ENCODE data around the gene SNRNP70.

SNRNP70 gene

GRCh38 chr19:49085868-49086232 is 599 bp downstream of the SNRNP70 start:
- DNase-seq (ENCODE audit: extremely low read depth, low read depth), result no peak
- TF ChIP-seq CTCF (IDR thresholded peaks at IDR 0.05; ENCODE audit: low read depth, low read length, missing control alignments), result no peak
- H3K4me3 ChIP-seq (replicated peaks; ENCODE audit: low read depth, low read length), result peak overlapping the region; percentile 89

GRCh38 chr19:49086296-49086695 is 1.0 kb downstream of the SNRNP70 start:
- TF ChIP-seq CTCF (IDR thresholded peaks at IDR 0.05; ENCODE audit: low read depth, low read length, missing control alignments), result no peak
- no peak for DNase-seq (ENCODE audit: extremely low read depth, low read depth)
- peak overlapping the region; percentile 89 for H3K4me3 ChIP-seq (replicated peaks; ENCODE audit: low read depth, low read length)

- no peak for TF ChIP-seq CTCF (IDR thresholded peaks at IDR 0.05; ENCODE audit: low read depth, low read length, missing control alignments)
- no peak for DNase-seq (ENCODE audit: extremely low read depth, low read depth)
Observed at GRCh38 chr19:49091391-49092038, 6.3 kb downstream of the SNRNP70 start.

GRCh38 chr19:49092686-49093085 is 7.4 kb downstream of the SNRNP70 start:
- no peak for TF ChIP-seq CTCF (IDR thresholded peaks at IDR 0.05; ENCODE audit: low read depth, low read length, missing control alignments)
- DNase-seq (ENCODE audit: extremely low read depth, low read depth), result no peak
- no peak overlapping the region for H3K4me3 ChIP-seq (replicated peaks; ENCODE audit: low read depth, low read length)

More at GRCh38 chr19:49091391-49092038, 6.3 kb downstream of the SNRNP70 start:
- H3K4me3 ChIP-seq (replicated peaks; ENCODE audit: low read depth, low read length), result no peak overlapping the region

GRCh38 chr19:49094505-49095482 is 9.5 kb downstream of the SNRNP70 start:
- DNase-seq (ENCODE audit: extremely low read depth, low read depth), result no peak
- no peak overlapping the region for H3K4me3 ChIP-seq (replicated peaks; ENCODE audit: low read depth, low read length)
- no peak for TF ChIP-seq CTCF (IDR thresholded peaks at IDR 0.05; ENCODE audit: low read depth, low read length, missing control alignments)

GRCh38 chr19:49097453-49098288 is 12.4 kb downstream of the SNRNP70 start:
- TF ChIP-seq CTCF (IDR thresholded peaks at IDR 0.05; ENCODE audit: low read depth, low read length, missing control alignments), result peak; percentile 100
- peak; percentile 49 for DNase-seq (ENCODE audit: extremely low read depth, low read depth)

More at GRCh38 chr19:49097453-49098288, 12.4 kb downstream of the SNRNP70 start:
- H3K4me3 ChIP-seq (replicated peaks; ENCODE audit: low read depth, low read length), result no peak overlapping the region

All from HFF-Myc (cell line).